Trophoblast cell (in vitro differentiated cells and primary cell): ENCODE results near the gene TMOD3.

Experiments used
- DNase-seq, 2 donors: peaks; one replicate each; pipeline ENCODE4 v3.0.0-alpha.2; 2016
- H2AFZ ChIP-seq: 2 replicates; pipeline ENCODE4 v1.6.1; 2013; ENCODE audit warnings: low read length, moderate library complexity, mild to moderate bottlenecking; ENCODE audit not compliant: insufficient read depth, poor library complexity
- H2AK5ac ChIP-seq: 2 replicates; pipeline ENCODE4 v1.6.1; 2013; ENCODE audit warnings: mild to moderate bottlenecking, low read length
- H2BK120ac ChIP-seq: 2 replicates; pipeline ENCODE4 v1.6.1; 2013; ENCODE audit warnings: low read length, mild to moderate bottlenecking, moderate library complexity; ENCODE audit not compliant: insufficient read depth, poor library complexity
- H2BK12ac ChIP-seq: 2 replicates; pipeline ENCODE4 v1.6.1; 2013; ENCODE audit warnings: mild to moderate bottlenecking, low read length, moderate library complexity
- H2BK5ac ChIP-seq: 2 replicates; pipeline ENCODE4 v1.6.1; 2013; ENCODE audit warnings: low read length, low read depth, moderate library complexity, mild to moderate bottlenecking; ENCODE audit not compliant: poor library complexity
- H3K14ac ChIP-seq: 2 replicates; pipeline ENCODE4 v1.6.1; 2013; ENCODE audit warnings: mild to moderate bottlenecking, low read length
- H3K18ac ChIP-seq: 2 replicates; pipeline ENCODE4 v1.6.1; 2013; ENCODE audit warnings: mild to moderate bottlenecking, low read length
- H3K23ac ChIP-seq: 2 replicates; pipeline ENCODE4 v1.6.1; 2013; ENCODE audit warnings: low read length
- H3K27ac ChIP-seq: 2 replicates; pipeline ENCODE4 v1.5.1; 2013; ENCODE audit warnings: low read depth, mild to moderate bottlenecking, inconsistent platforms, low read length, moderate library complexity
- H3K27me3 ChIP-seq: 2 replicates; pipeline ENCODE4 v1.6.1; 2013; ENCODE audit warnings: inconsistent platforms, mild to moderate bottlenecking, low read length, moderate library complexity; ENCODE audit not compliant: insufficient read depth
- H3K36me3 ChIP-seq, 2 experiments: 1 replicate in 1 of 2; 2 replicates in 1 of 2; pipeline ENCODE4 v1.6.1; 2013; ENCODE audit warnings: low read length in 2 of 2, mild to moderate bottlenecking in 2 of 2, moderate library complexity in 1 of 2; ENCODE audit not compliant: insufficient read depth in 2 of 2, control insufficient read depth in 1 of 2
- H3K4ac ChIP-seq: 2 replicates; pipeline ENCODE4 v1.6.1; 2013; ENCODE audit warnings: low read depth, mild to moderate bottlenecking, low read length, moderate library complexity
- H3K4me1 ChIP-seq, 2 experiments: 1 replicate in 1 of 2; 2 replicates in 1 of 2; pipeline ENCODE4 v1.6.1; 2013; ENCODE audit warnings: low read length in 2 of 2, mild to moderate bottlenecking in 2 of 2, moderate library complexity in 1 of 2; ENCODE audit not compliant: insufficient read depth in 2 of 2, control insufficient read depth in 1 of 2
- H3K4me2 ChIP-seq: 2 replicates; pipeline ENCODE4 v1.6.1; 2013; ENCODE audit warnings: inconsistent platforms, mild to moderate bottlenecking, low read length, moderate library complexity
- H3K4me3 ChIP-seq: 2 replicates; pipeline ENCODE4 v1.5.1; 2013; ENCODE audit warnings: mild to moderate bottlenecking, low read depth, low read length, inconsistent platforms
- H3K79me1 ChIP-seq: one replicate; pipeline ENCODE4 v1.6.1; 2013; ENCODE audit warnings: low read length
- H3K79me2 ChIP-seq: 2 replicates; pipeline ENCODE4 v1.6.1; 2013; ENCODE audit warnings: low read length, mild to moderate bottlenecking; ENCODE audit not compliant: control insufficient read depth, insufficient read depth, poor library complexity
- H3K9ac ChIP-seq: 2 replicates; pipeline ENCODE4 v1.6.1; 2013; ENCODE audit warnings: mild to moderate bottlenecking, low read length
- H3K9me3 ChIP-seq: 2 replicates; pipeline ENCODE4 v1.6.1; 2013; ENCODE audit warnings: low read depth, mild to moderate bottlenecking, control low read depth, inconsistent platforms, low read length; ENCODE audit not compliant: insufficient read depth
- H4K12ac ChIP-seq: 2 replicates; pipeline ENCODE4 v1.6.1; 2013; ENCODE audit warnings: low read depth, mild to moderate bottlenecking, low read length, moderate library complexity
- H4K8ac ChIP-seq: 2 replicates; pipeline ENCODE4 v1.6.1; 2013; ENCODE audit warnings: low read depth, mild to moderate bottlenecking, low read length, moderate library complexity
- H4K91ac ChIP-seq: one replicate; pipeline ENCODE4 v1.6.1; 2013; ENCODE audit warnings: low read depth, mild to moderate bottlenecking, low read length, moderate library complexity
- WGBS: extraction: QIAGEN DNeasy Blood & Tissue Kit; methylation state at CpG from one replicate; pipeline ENCODE4 v1.1.7; 2013; ENCODE audit warnings: missing lambda C conversion rate; ENCODE audit not compliant: insufficient read length, insufficient coverage; ENCODE audit errors: extremely low coverage; 5-methylcytosine and 5-hydroxymethylcytosine counted together

Gene TMOD3

DNA sequence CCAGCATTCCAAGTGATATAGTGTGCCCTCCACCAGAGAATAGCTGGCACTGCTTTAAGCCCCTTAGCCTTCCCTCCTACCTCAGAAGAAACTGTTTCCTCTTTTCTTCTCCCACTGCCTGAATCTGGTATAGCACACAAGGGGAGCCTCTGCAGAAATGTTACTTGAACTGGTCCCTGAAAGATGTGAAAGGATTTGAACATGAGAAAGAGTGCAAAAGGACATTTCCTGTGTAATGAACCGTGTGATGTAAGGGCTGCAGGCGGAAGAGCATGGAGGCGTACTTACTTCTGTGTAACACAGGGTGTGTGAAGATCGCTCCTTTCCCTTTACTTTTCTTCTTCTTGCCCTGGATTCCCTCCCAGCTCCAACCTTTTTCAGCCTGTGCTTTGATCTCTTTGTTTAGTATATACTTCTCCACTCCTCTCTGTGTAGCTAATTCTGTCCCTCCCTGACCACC, 8.4 kb downstream of the TMOD3 start:
- Histone ChIP-seq H2BK12ac (no peak overlapping the region), H3K79me2 (peaks cover 2% of the 10 kb centered on the region)

DNA sequence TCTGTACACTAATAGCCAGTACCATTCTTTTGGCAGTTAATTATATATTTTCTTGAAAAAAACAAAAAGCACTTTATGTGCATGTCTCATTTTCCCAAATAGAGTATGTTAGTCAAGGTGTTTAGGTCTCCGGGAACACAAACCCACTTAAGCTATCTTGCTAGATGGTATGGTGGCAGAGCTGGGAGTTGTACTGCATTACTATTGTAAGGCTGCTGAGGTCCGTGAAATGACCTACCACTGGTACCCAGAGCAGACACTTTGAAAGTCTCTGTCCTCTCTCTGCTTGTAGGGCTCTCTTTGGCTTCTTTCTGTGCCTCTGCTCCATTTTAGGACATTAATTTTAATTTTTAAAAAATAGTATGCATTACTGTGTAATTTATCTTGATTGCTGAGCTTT, 8.8 kb downstream of the TMOD3 start:
- Histone ChIP-seq H3K79me1 (no peaks in the 10 kb centered on the region), H4K91ac (no peak overlapping the region), H2BK5ac (no peak overlapping the region), H3K9me3 (no peaks in the 10 kb centered on the region), H3K23ac (no peak overlapping the region), H3K27ac (no peak overlapping the region), H3K4me2 (no peak overlapping the region), H3K4ac (no peak overlapping the region), H3K4me1 (peaks cover 0 to 5% of the 10 kb centered on the region in 2 experiments), H3K4me3 (no peak overlapping the region), H3K18ac (no peak overlapping the region), H3K14ac (no peak overlapping the region), H2BK120ac (no peak overlapping the region), H3K36me3 (no peaks in the 10 kb centered on the region), H3K79me2 (peaks cover 2% of the 10 kb centered on the region), H2AFZ (no peak overlapping the region), H3K9ac (no peak overlapping the region), H4K8ac (no peak overlapping the region), H2AK5ac (no peak overlapping the region), H4K12ac (no peak overlapping the region), H3K27me3 (no peaks in the 10 kb centered on the region), H2BK12ac (no peak overlapping the region)
- DNase-seq: no peak
- no CpG with 5 or more reads among the region's 2 CpGs for WGBS

More for the DNA sequence above, 8.4 kb downstream of the TMOD3 start:
- no peak overlapping the region for H2AFZ ChIP-seq
- no CpG with 5 or more reads among the region's 4 CpGs for WGBS
- no peak overlapping the region for H3K4me3 ChIP-seq
- H3K4me1 ChIP-seq: peaks cover 0 to 1% of the 10 kb centered on the region in 2 experiments
- H3K14ac ChIP-seq: no peak overlapping the region
- no peak overlapping the region for H4K12ac ChIP-seq
- H4K8ac ChIP-seq: no peak overlapping the region
- H3K27ac ChIP-seq: no peak overlapping the region
- no peak for DNase-seq
- H3K23ac ChIP-seq: peak overlapping the region; percentile 31
- H3K79me1 ChIP-seq: no peaks in the 10 kb centered on the region
- H3K36me3 ChIP-seq: no peaks in the 10 kb centered on the region
- H3K27me3 ChIP-seq: no peaks in the 10 kb centered on the region
- H2AK5ac ChIP-seq: no peak overlapping the region
- H3K18ac ChIP-seq: no peak overlapping the region
- no peak overlapping the region for H3K9ac ChIP-seq
- H2BK5ac ChIP-seq: no peak overlapping the region
- H4K91ac ChIP-seq: no peak overlapping the region
- no peak overlapping the region for H2BK120ac ChIP-seq
- no peak overlapping the region for H3K4me2 ChIP-seq
- H3K9me3 ChIP-seq: no peaks in the 10 kb centered on the region
- H3K4ac ChIP-seq: peak overlapping the region; percentile 20

DNA sequence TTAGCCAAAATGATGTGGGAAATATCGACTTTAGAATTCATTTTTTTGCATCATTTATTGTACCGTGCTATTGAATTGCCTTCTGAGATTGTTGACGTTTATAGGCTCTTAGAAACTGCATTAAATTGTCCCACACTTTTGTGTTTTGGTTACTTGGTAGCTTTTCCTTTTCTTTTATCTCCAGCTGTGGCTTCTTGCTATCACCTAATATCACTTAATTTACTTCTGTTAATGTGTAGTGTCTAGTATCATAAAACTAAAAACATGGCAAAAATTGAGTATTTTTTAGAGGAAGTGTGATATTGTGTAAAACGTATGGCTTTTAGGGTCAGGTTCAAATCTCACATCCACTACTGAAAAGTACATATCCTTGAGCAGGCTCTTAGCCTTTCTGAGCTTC, 11.2 kb downstream of the TMOD3 start:
- H2BK120ac ChIP-seq: no peak overlapping the region
- no peak overlapping the region for H2BK5ac ChIP-seq
- no peak for DNase-seq
- no peak overlapping the region for H3K14ac ChIP-seq
- H3K79me2 ChIP-seq: peaks cover 2% of the 10 kb centered on the region
- H3K23ac ChIP-seq: no peak overlapping the region
- peaks cover 0 to 5% of the 10 kb centered on the region in 2 experiments for H3K4me1 ChIP-seq
- 100% methylated on average over 1 of the region's 4 CpGs for WGBS
- no peak overlapping the region for H3K9ac ChIP-seq
- H3K18ac ChIP-seq: no peak overlapping the region
- H2AK5ac ChIP-seq: no peak overlapping the region
- no peak overlapping the region for H3K4me3 ChIP-seq
- H3K9me3 ChIP-seq: no peaks in the 10 kb centered on the region
- H4K91ac ChIP-seq: no peak overlapping the region
- H4K8ac ChIP-seq: no peak overlapping the region
- no peak overlapping the region for H2BK12ac ChIP-seq
- no peaks in the 10 kb centered on the region for H3K36me3 ChIP-seq
- H3K4me2 ChIP-seq: no peak overlapping the region
- no peaks in the 10 kb centered on the region for H3K27me3 ChIP-seq
- H4K12ac ChIP-seq: no peak overlapping the region
- H3K79me1 ChIP-seq: no peaks in the 10 kb centered on the region
- no peak overlapping the region for H3K27ac ChIP-seq
- H3K4ac ChIP-seq: no peak overlapping the region
- no peak overlapping the region for H2AFZ ChIP-seq

DNA sequence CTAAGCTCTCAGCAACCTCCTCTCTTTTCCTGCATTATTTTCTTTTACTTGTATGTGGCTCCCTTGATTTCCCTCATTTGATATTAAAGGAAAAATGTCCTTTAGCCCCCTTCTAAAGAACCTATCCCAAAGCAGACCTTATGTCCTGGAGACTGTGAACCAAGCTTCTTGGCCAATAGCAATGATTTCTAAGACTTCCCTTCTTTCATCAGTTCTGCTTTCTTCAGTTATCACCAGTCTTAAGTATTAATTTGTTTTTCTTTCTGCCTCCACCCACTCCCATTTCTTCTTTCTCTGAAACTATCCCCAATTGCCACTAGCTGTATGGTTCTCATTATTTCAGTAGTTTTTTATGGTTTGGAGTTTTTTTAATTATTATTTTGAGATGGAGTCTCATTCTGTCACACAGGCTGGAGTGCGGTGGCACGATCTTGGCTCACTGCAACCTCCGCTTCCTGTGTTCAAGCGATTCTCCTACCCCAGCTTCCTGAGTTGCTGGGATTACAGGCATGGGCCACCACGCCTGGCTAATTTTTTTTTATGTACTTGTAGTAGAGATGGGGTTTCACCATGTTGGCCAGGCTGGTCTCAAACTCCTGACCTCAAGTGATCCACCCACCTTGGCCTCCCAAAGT, 12.1 kb downstream of the TMOD3 start:
- no peaks in the 10 kb centered on the region for H3K79me1 ChIP-seq
- no peaks in the 10 kb centered on the region for H3K9me3 ChIP-seq
- H3K18ac ChIP-seq: no peak overlapping the region
- no peak overlapping the region for H4K12ac ChIP-seq
- DNase-seq: no peak
- H3K23ac ChIP-seq: no peak overlapping the region
- no peak overlapping the region for H3K4me2 ChIP-seq
- H3K36me3 ChIP-seq: no peaks in the 10 kb centered on the region
- H3K4me1 ChIP-seq: peaks cover 0 to 5% of the 10 kb centered on the region in 2 experiments
- no peak overlapping the region for H2BK5ac ChIP-seq
- no peak overlapping the region for H4K91ac ChIP-seq
- no peak overlapping the region for H2AFZ ChIP-seq
- H3K4me3 ChIP-seq: no peak overlapping the region
- H4K8ac ChIP-seq: no peak overlapping the region
- H3K4ac ChIP-seq: no peak overlapping the region
- peaks cover 2% of the 10 kb centered on the region for H3K79me2 ChIP-seq
- no peak overlapping the region for H3K27ac ChIP-seq
- no peak overlapping the region for H2BK120ac ChIP-seq
- no CpG with 5 or more reads among the region's 5 CpGs for WGBS
- H2AK5ac ChIP-seq: no peak overlapping the region
- no peak overlapping the region for H2BK12ac ChIP-seq
- no peak overlapping the region for H3K9ac ChIP-seq
- no peak overlapping the region for H3K14ac ChIP-seq
- no peaks in the 10 kb centered on the region for H3K27me3 ChIP-seq
